ENCODE measurements around the gene THOP1.

The THOP1 gene

DNA sequence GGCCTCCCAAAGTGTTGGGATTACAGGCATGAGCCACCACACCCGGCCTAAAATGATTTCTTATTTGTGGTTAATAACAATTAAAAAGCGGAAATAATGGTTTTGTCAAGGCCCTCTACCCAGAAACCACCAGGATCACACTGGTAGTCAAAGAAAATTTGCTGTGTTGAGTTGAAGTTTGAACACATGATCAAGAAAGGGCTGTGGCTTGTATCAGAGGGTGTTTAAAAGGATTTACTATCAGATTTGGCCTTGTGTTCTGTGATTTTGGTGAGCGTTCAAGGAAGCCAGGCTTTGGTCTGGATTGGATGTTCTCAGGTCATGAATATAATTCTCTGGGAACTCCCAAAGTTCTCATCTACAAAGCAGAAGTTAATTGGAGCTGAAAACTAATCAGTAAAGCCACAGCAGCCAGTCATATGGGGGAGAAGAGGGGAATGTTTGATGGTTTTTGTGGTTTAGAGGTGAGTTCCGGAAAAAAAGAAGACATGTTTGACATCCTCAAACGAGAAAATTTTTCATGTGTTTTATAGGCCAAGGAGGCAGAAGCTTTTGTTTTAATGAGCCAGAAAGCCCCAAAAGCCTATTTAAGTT, 71.3 kb downstream of the THOP1 start:
- no peak for DNase-seq

GRCh38 chr19:2858864-2859263, 73.6 kb downstream of the THOP1 start:
- DNase-seq: no peak

DNA sequence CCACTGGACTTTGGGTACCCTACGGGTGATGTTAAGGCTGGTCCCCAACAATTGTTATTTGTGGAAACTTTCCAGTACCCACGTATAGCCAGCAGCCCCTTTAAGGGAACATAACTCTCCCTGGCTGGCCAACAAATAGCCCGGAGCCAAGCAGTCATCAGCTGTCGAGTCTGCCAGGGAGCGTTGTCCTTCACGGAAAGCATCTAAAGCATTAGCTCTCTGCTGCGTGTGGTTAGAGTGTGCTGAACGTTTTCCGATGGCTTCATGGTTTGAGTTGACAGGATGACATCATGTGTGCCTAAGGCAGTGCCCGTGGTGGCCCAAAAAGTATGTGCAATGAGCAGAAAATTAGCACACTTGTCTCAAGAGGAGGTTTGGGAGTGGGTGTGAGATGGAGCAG, 78.5 kb downstream of the THOP1 start:
- DNase-seq: no peak
